B cell (primary cell): Measurements from ENCODE around the gene TSPAN9.

Experiments
- EZH2 ChIP-seq: IDR thresholded peaks from 2 replicates; pipeline ENCODE4 v1.6.1; 2012; ENCODE audit warnings: borderline replicate concordance, low read depth, mild to moderate bottlenecking, moderate library complexity, low read length; ENCODE audit not compliant: insufficient read depth, poor library complexity, severe bottlenecking
- TF ChIP-seq, protein P1 (sequence below): fragments of 200-600 bp; IDR thresholded peaks from one replicate; pipeline ENCODE4 v1.8.0; 2022; ENCODE audit warnings: antibody characterized with exemption, mild to moderate bottlenecking

DNA sequence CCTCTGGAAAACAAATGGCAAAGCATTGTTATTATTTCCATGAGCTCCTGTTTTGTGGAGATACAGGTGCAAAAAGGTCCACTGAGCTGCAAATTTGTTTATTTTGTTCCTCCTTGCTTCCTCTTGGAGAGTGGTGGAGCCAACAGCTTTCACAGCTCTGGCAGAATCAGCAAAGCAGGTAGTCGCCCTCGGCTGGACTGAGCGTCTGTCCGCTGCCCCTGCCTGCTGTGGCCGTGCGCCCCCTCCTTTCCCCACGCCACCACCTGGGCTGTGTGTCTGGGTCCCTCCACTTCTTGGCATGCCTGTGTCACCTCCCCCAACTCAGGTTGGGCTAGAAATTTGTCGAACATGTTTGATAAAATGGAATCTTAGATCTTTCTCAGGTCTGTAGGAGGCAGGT lies 188.2 kb downstream of the TSPAN9 start:
- TF ChIP-seq, protein P1, sequence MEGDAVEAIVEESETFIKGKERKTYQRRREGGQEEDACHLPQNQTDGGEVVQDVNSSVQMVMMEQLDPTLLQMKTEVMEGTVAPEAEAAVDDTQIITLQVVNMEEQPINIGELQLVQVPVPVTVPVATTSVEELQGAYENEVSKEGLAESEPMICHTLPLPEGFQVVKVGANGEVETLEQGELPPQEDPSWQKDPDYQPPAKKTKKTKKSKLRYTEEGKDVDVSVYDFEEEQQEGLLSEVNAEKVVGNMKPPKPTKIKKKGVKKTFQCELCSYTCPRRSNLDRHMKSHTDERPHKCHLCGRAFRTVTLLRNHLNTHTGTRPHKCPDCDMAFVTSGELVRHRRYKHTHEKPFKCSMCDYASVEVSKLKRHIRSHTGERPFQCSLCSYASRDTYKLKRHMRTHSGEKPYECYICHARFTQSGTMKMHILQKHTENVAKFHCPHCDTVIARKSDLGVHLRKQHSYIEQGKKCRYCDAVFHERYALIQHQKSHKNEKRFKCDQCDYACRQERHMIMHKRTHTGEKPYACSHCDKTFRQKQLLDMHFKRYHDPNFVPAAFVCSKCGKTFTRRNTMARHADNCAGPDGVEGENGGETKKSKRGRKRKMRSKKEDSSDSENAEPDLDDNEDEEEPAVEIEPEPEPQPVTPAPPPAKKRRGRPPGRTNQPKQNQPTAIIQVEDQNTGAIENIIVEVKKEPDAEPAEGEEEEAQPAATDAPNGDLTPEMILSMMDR = no peak
- TF ChIP-seq EZH2 = no peak
